Right ventricle myocardium inferior (tissue), 1 donor: Measurements from ENCODE around the gene IRF2BP1. TPM values are rescaled to one million over a fixed set of nuclear protein-coding genes. Genes with fewer than 3 reads are reported as not detected.

Experiments
- total RNA-seq: library from RNA; stranded (reverse); fragmentation: NEBNext Ultra II Directional; extraction: Animal tissue kit (Norgen Biotek cat#: 25700); gene quantifications from one replicate; pipeline ENCODE4 v1.2.1, GENCODE V29; 2021
- donor health status: DM: no; HTN: yes; CAD: no; lungs with severe emphysema.

IRF2BP1 gene
- total RNA-seq, 1 donor from 2014 or later = 19.9 TPM

Other genes starting within 250 kb of the IRF2BP1 start
- 39.1 TPM for gene EML2, start 246.7 kb downstream of the IRF2BP1 start, total RNA-seq
- gene GIPR, start 217.9 kb downstream of the IRF2BP1 start, total RNA-seq = 5.0 TPM
- 252 TPM for gene SNRPD2, start 194.2 kb downstream of the IRF2BP1 start, total RNA-seq
- 1.5 TPM for gene QPCTL, start 193.5 kb downstream of the IRF2BP1 start, total RNA-seq
- 13.1 TPM for gene FBXO46, start 155.2 kb downstream of the IRF2BP1 start, total RNA-seq
- not detected for gene MEIOSIN, start 152.7 kb downstream of the IRF2BP1 start, total RNA-seq
- gene SIX5, start 116.9 kb downstream of the IRF2BP1 start, total RNA-seq = 22.3 TPM
- 233 TPM for gene DMPK, start 103.7 kb downstream of the IRF2BP1 start, total RNA-seq
- 52.0 TPM for gene DMWD, start 93.3 kb downstream of the IRF2BP1 start, total RNA-seq
- not detected for gene RSPH6A, start 70.8 kb downstream of the IRF2BP1 start, total RNA-seq
- 29.9 TPM for gene SYMPK, start 23.0 kb downstream of the IRF2BP1 start, total RNA-seq
- not detected for gene FOXA3, start 21.8 kb downstream of the IRF2BP1 start, total RNA-seq
- gene MYPOP, start 16.5 kb upstream of the IRF2BP1 start, total RNA-seq = 16.0 TPM
- gene NANOS2, start 28.6 kb upstream of the IRF2BP1 start, total RNA-seq = not detected
- gene NOVA2, start 87.7 kb upstream of the IRF2BP1 start, total RNA-seq = 5.3 TPM
- gene CCDC61, start 109.3 kb upstream of the IRF2BP1 start, total RNA-seq = 8.2 TPM
- gene PGLYRP1, start 136.9 kb upstream of the IRF2BP1 start, total RNA-seq = 0.35 TPM
- gene IGFL4, start 154.9 kb upstream of the IRF2BP1 start, total RNA-seq = not detected
- gene IGFL3, start 238.5 kb upstream of the IRF2BP1 start, total RNA-seq = not detected